Lower leg skin (tissue), 4 donors: Measurements from ENCODE around the gene SETMAR. TPM values are rescaled to one million over a fixed set of nuclear protein-coding genes. Genes with fewer than 3 reads are reported as not detected.

Source experiments
- DNase-seq, 2 donors: peaks; one replicate each; pipeline ENCODE4 v3.0.0-alpha.2; 2019; ENCODE audit warnings: low spot score in 2 of 2
- H3K4me3 ChIP-seq: fragments of 200-600 bp; sonication (generic); 2 replicates; pipeline ENCODE4 v1.5.1; 2017; ENCODE audit warnings: mild to moderate bottlenecking, low read depth; ENCODE audit not compliant: poor library complexity, severe bottlenecking
- CTCF ChIP-seq, 3 donors: fragments of 450-650 bp; IDR thresholded peaks; one replicate each; pipeline ENCODE4 v1.5.1; 2016; ENCODE audit warnings: antibody characterized with exemption in 3 of 3, mild to moderate bottlenecking in 3 of 3, moderate library complexity in 2 of 3
- POLR2A ChIP-seq, 2 donors: fragments of 450-650 bp; IDR thresholded peaks; one replicate each; pipeline ENCODE4 v1.6.1; 2016 to 2017; ENCODE audit warnings: antibody characterized with exemption in 2 of 2, mild to moderate bottlenecking in 1 of 2, moderate library complexity in 1 of 2
- WGBS, 2 donors: methylation state at CpG; one replicate each; pipeline ENCODE4 v1.1.5; 2018; 5-methylcytosine and 5-hydroxymethylcytosine counted together
- intact Hi-C: fragments of 100-400 bp; cut with DNase I; formaldehyde crosslinking; loops from one replicate; pipeline ENCODE4 v1.15.0; 2023; ENCODE audit warnings: low total_unique reads
- total RNA-seq, 4 donors: library from RNA; depleted of rRNA; stranded (reverse); fragments of >200 nt; gene quantifications; one replicate each; pipeline ENCODE4 v1.1.0, GENCODE V29; 2016

The SETMAR gene
- 10 to 100 TPM; 19.9 to 29.8 (median 27.6) TPM for total RNA-seq

- H3K4me3 ChIP-seq = peak within 1 kb of the TSS; percentile 73
- intact Hi-C loops = no loop called here
- peak; percentile 93 to 98 for DNase-seq
- WGBS, 2 donors = 0 to 1% methylated on average over 25 to 62 of the region's 62 CpGs
- TF ChIP-seq CTCF (IDR thresholded peaks at IDR 0.05) = no peak
- no peak for TF ChIP-seq POLR2A (IDR thresholded peaks at IDR 0.05)
These were observed at the start of gene SETMAR for GRCh38 chr3:4303187-4304123. Gene SETMAR, plus strand, starts transcription at chr3:4303369. Its CDS starts 2 bp downstream, at chr3:4303371.

GRCh38 chr3:4261406-4261805 lies 41.8 kb upstream of the SETMAR start:
- H3K4me3 ChIP-seq = no peak overlapping the region
- DNase-seq = no peak
- TF ChIP-seq POLR2A (IDR thresholded peaks at IDR 0.05) (no peak), CTCF (IDR thresholded peaks at IDR 0.05) (no peak)
- WGBS, 2 donors = 79 to 84% methylated on average over 6 of the region's 6 CpGs
- intact Hi-C loops = no loop called here

DNA sequence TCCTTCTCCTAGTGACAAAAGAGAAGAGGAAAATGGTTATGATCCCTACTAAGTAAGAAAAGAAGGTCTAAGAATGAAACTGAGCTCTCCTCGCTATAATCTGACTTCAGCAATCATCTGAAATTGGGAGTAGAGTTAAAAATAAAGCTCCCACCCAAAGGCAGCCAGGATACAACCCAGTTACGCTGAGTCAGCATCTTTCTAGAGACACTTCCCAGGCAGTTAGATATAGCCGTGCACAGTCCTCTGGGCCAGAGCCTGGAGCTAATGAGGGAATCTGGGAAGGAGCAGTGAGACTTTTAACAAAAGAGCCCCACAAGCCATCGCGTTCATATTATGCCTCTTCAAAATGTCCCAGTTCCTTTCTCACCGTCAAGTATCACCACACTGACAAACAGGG lies 39.1 kb upstream of the SETMAR start:
- DNase-seq = no peak
- 73 to 76% methylated on average over 6 of the region's 6 CpGs for WGBS, 2 donors
- TF ChIP-seq POLR2A (IDR thresholded peaks at IDR 0.05) (no peak), CTCF (IDR thresholded peaks at IDR 0.05) (no peak)
- no peak overlapping the region for H3K4me3 ChIP-seq
- intact Hi-C loops = no loop called here

- no peak for DNase-seq
- no peak overlapping the region for H3K4me3 ChIP-seq
- 31 to 46% methylated on average over 3 of the region's 3 CpGs for WGBS, 2 donors
- intact Hi-C loops = loop anchor here (5.0 kb wide), 1 partner anchor 1068 kb away; no protein-coding TSS in a partner anchor
- no peak for TF ChIP-seq POLR2A (IDR thresholded peaks at IDR 0.05)
- TF ChIP-seq CTCF (IDR thresholded peaks at IDR 0.05) = no peak
These were observed 32.4 kb upstream of the SETMAR start for GRCh38 chr3:4270720-4271119.

DNA sequence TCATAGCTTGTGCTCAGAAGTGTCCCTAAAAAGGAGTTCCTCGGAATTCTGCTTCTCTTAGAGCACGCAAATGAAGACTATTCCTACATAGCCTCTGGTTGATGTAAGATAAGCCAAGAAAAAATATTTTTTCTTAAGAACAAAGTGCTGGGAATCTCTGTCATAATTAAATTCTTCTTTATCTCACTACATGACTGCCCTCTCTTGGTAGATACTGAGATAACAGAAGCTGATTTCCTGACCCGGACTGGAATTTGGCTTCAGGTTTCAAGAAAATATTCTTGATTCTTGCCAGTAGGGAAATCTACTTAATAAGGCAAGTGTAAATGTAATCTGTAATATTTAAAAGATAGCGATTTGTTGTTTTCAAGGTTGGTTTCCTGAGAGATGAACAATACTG lies 31.3 kb upstream of the SETMAR start:
- TF ChIP-seq POLR2A (IDR thresholded peaks at IDR 0.05) = no peak
- intact Hi-C loops = loop anchor here (5.0 kb wide), 1 partner anchor 1070 kb away; no protein-coding TSS in a partner anchor
- no peak for DNase-seq
- no peak overlapping the region for H3K4me3 ChIP-seq
- 8 to 12% methylated on average over 4 of the region's 4 CpGs for WGBS, 2 donors

GRCh38 chr3:4279516-4280105 lies 23.6 kb upstream of the SETMAR start:
- 91% methylated on average over 2 of the region's 2 CpGs for WGBS, 2 donors
- TF ChIP-seq CTCF (IDR thresholded peaks at IDR 0.05) = no peak
- no peak for TF ChIP-seq POLR2A (IDR thresholded peaks at IDR 0.05)
- intact Hi-C loops = no loop called here
- H3K4me3 ChIP-seq = no peak overlapping the region
- no peak for DNase-seq
